ENCODE measurements around the gene PFN1.

DNA sequence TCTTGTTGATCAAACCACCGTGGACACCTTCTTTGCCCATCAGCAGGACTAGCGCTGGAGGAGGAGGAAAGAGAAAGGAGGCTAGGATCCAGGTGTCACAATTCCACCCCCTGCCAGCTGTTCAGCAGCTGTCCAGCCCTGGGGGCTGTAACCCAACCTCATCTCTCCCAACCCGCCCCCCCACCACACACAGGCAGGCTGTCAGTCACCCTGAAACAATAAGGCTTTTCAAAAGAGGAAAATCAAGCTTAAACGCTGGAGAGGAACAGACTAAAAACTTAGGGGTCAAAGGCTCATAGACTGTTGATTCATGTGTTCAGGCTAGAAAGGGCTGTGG is 2.4 kb downstream of the PFN1 start:
- TF ChIP-seq, protein P1, sequence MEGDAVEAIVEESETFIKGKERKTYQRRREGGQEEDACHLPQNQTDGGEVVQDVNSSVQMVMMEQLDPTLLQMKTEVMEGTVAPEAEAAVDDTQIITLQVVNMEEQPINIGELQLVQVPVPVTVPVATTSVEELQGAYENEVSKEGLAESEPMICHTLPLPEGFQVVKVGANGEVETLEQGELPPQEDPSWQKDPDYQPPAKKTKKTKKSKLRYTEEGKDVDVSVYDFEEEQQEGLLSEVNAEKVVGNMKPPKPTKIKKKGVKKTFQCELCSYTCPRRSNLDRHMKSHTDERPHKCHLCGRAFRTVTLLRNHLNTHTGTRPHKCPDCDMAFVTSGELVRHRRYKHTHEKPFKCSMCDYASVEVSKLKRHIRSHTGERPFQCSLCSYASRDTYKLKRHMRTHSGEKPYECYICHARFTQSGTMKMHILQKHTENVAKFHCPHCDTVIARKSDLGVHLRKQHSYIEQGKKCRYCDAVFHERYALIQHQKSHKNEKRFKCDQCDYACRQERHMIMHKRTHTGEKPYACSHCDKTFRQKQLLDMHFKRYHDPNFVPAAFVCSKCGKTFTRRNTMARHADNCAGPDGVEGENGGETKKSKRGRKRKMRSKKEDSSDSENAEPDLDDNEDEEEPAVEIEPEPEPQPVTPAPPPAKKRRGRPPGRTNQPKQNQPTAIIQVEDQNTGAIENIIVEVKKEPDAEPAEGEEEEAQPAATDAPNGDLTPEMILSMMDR (conservative IDR thresholded peaks at IDR 0.05), result no peak
- no peak for TF ChIP-seq EZH2 (IDR thresholded peaks at IDR 0.05; ENCODE audit: low read depth)

Measured in PC-9 (cell line).